ENCODE measurements around the gene MYNN. TPM values are rescaled to one million over a fixed set of nuclear protein-coding genes. Genes with fewer than 3 reads are reported as not detected.

MYNN gene
- total and polyA plus RNA-seq, 2 of the 13 experiments (the other 11 are each of a cell fraction or from before 2014, with no cell fraction given), result 10.4 to 17.6 TPM

DNA sequence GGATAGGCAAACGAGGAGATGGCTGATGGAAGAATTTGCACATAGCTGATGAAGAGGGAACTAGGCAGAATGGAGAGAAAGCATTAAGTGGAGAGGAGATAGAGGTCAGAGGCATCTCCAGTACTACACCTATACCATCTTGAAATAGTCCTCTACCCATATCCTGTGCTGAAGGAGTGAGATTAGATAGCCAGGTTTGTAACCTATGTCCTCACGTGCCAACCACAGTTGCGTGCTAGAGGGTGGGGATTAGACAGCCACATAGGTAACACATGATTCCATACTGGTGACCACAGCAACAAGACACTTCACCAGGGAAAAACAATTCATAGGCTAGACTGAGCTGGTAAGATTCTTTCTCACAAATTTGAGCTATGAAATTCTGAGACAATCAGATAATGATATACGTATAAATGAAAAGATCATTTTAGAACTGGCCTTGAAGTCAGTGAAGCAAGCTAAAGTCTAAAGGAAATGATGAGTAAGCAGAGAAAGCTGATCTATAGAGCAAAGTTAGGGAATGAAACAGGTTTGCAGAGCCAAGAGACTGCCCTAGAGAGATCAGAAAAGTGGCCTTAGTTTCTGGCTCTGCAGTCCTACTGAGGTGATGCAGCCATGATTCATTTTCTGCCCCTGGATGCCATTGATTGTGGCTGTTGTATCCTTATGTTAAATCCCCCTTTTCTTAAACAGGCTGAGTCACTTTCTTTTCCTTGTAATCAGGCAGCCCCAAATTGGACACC, 17.7 kb downstream of the MYNN start:
- peak; percentile 52 for ATAC-seq

More for the DNA sequence above, 17.7 kb downstream of the MYNN start:
- intact Hi-C loops (cut with micrococcal nuclease; ENCODE audit: unreplicated experiment) (no loop called here), in situ Hi-C loops (cut with HindIII; ENCODE audit: extremely low pct_ligation_motif_present, low pct_unique_long_range_greater_than_20kb) (no loop called here)
- TF ChIP-seq MAFK (conservative IDR thresholded peaks at IDR 0.05 in 1 of 2, IDR thresholded peaks at IDR 0.05 in 1 of 2; ENCODE audit: low read length in 2 of 2) (peak; percentile 43 to 44), TBP (CRISPR knock-in tag; IDR thresholded peaks at IDR 0.05) (no peak), CERS6 (CRISPR knock-in tag; IDR thresholded peaks at IDR 0.05) (no peak), ZNF839 (CRISPR knock-in tag; IDR thresholded peaks at IDR 0.05; ENCODE audit: borderline replicate concordance) (no peak), THAP9 (CRISPR knock-in tag; IDR thresholded peaks at IDR 0.05; ENCODE audit: borderline replicate concordance) (no peak), THYN1 (CRISPR knock-in tag; IDR thresholded peaks at IDR 0.05; ENCODE audit: borderline replicate concordance, low read depth) (no peak), HOXA7 (CRISPR knock-in tag; IDR thresholded peaks at IDR 0.05) (no peak)
- TF ChIP-seq, protein P1, sequence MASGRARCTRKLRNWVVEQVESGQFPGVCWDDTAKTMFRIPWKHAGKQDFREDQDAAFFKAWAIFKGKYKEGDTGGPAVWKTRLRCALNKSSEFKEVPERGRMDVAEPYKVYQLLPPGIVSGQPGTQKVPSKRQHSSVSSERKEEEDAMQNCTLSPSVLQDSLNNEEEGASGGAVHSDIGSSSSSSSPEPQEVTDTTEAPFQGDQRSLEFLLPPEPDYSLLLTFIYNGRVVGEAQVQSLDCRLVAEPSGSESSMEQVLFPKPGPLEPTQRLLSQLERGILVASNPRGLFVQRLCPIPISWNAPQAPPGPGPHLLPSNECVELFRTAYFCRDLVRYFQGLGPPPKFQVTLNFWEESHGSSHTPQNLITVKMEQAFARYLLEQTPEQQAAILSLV (CRISPR knock-in tag; IDR thresholded peaks at IDR 0.05; ENCODE audit: borderline replicate concordance), result no peak
- TF ChIP-seq, protein P2, sequence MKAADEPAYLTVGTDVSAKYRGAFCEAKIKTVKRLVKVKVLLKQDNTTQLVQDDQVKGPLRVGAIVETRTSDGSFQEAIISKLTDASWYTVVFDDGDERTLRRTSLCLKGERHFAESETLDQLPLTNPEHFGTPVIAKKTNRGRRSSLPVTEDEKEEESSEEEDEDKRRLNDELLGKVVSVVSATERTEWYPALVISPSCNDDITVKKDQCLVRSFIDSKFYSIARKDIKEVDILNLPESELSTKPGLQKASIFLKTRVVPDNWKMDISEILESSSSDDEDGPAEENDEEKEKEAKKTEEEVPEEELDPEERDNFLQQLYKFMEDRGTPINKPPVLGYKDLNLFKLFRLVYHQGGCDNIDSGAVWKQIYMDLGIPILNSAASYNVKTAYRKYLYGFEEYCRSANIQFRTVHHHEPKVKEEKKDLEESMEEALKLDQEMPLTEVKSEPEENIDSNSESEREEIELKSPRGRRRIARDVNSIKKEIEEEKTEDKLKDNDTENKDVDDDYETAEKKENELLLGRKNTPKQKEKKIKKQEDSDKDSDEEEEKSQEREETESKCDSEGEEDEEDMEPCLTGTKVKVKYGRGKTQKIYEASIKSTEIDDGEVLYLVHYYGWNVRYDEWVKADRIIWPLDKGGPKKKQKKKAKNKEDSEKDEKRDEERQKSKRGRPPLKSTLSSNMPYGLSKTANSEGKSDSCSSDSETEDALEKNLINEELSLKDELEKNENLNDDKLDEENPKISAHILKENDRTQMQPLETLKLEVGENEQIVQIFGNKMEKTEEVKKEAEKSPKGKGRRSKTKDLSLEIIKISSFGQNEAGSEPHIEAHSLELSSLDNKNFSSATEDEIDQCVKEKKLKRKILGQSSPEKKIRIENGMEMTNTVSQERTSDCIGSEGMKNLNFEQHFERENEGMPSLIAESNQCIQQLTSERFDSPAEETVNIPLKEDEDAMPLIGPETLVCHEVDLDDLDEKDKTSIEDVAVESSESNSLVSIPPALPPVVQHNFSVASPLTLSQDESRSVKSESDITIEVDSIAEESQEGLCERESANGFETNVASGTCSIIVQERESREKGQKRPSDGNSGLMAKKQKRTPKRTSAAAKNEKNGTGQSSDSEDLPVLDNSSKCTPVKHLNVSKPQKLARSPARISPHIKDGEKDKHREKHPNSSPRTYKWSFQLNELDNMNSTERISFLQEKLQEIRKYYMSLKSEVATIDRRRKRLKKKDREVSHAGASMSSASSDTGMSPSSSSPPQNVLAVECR (CRISPR knock-in tag; IDR thresholded peaks at IDR 0.05; ENCODE audit: borderline replicate concordance), result no peak
- FAIRE-seq (no peak), DNase-seq (ENCODE audit: low spot score) (no peak)
- no peaks in the 10 kb centered on the region for H4K20me1 ChIP-seq (ENCODE audit: insufficient read depth, low read length)
- CTCF ChIA-PET (ENCODE audit: low intra/inter-chr PET ratio, low total read pairs), result no interaction called here
- H2AFZ ChIP-seq (ENCODE audit: low read length), result no peak overlapping the region
- no peaks in the 10 kb centered on the region for H3K4me1 ChIP-seq (ENCODE audit: insufficient read depth, low read length)
- no peak overlapping the region for H3K27ac ChIP-seq (ENCODE audit: extremely low read length, insufficient read depth, low read length)
- POLR2A ChIA-PET, result no interaction called here
- H3K79me2 ChIP-seq (ENCODE audit: insufficient read depth, low read length), result no peaks in the 10 kb centered on the region
- no peaks in the 10 kb centered on the region for H3K27me3 ChIP-seq (ENCODE audit: control insufficient read depth in 1 of 2, insufficient read depth in 2 of 2, low read length in 2 of 2)
- H3K9ac ChIP-seq (ENCODE audit: insufficient read depth, low read depth, low read length), result no peak overlapping the region
- WGBS (ENCODE audit: low lambda C conversion rate), result 99% methylated on average over 4 of the region's 4 CpGs
- H3K9me3 ChIP-seq (ENCODE audit: low read length), result no peaks in the 10 kb centered on the region
- BruUV-seq (replicated peaks), result no TSS peak
- H3K4me2 ChIP-seq (ENCODE audit: low read depth, low read length), result no peak overlapping the region
- peaks cover 0 to 9% of the 10 kb centered on the region in 2 experiments; a peak in 2 of 5 replicates for H3K36me3 ChIP-seq (replicated peaks in 1 of 2; ENCODE audit: control insufficient read depth in 1 of 2, insufficient read depth in 2 of 2, low read length in 2 of 2)
- no peak overlapping the region for H3K4me3 ChIP-seq (replicated peaks in 1 of 3; ENCODE audit: insufficient read depth in 1 of 3, low read depth in 2 of 3, low read length in 3 of 3)
